Caco-2 (cell line): ENCODE results near the gene TDRD6. TPM values are rescaled to one million over a fixed set of nuclear protein-coding genes. Genes with fewer than 3 reads are reported as not detected.

Experiments used
- BruUV-seq: library from RNA; stranded (reverse); fragments of 400-500 nt; replicated peaks from 2 replicates; lab custom pipeline; 2021; lab: Mats Ljungman, UMichigan
- CTCF ChIA-PET: fragments of 300-600 bp; sonication (Branson Sonifier 250); formaldehyde crosslinking; loops from one replicate; lab custom pipeline; 2022; ENCODE audit warnings: antibody characterized with exemption; lab: Charles Lee
- POLR2A ChIA-PET: fragments of 300-600 bp; sonication (Branson Sonifier 250); formaldehyde crosslinking; loops from one replicate; lab custom pipeline; 2022; ENCODE audit warnings: antibody characterized with exemption; lab: Charles Lee
- DNase-seq, 2 experiments: peaks; one replicate each; pipeline versions ENCODE4 v3.0.0 to v3.0.0-alpha.2; 2020 to 2022
- H3K27me3 ChIP-seq: replicated peaks from 2 replicates; pipeline ENCODE4 v1.6.0; 2011; ENCODE audit warnings: low read length; ENCODE audit not compliant: control insufficient read depth, insufficient read depth
- H3K36me3 ChIP-seq: 2 replicates; pipeline ENCODE4 v1.5.1; 2011; ENCODE audit warnings: low read length; ENCODE audit not compliant: control insufficient read depth, insufficient read depth
- H3K4me1 ChIP-seq: fragments of 250-450 bp; sonication (Bioruptor Pico); 2 replicates; pipeline ENCODE4 v1.5.1; 2020; ENCODE audit warnings: mild to moderate bottlenecking
- H3K4me3 ChIP-seq: 2 replicates; pipeline ENCODE4 v1.5.1; 2011; ENCODE audit warnings: low read depth, mild to moderate bottlenecking, control low read depth, low read length
- H3K9me3 ChIP-seq: fragments of 250-450 bp; sonication (Bioruptor Pico); 2 replicates; pipeline ENCODE4 v1.5.1; 2020; ENCODE audit warnings: mild to moderate bottlenecking, moderate library complexity
- H3K27ac Mint-ChIP-seq: one replicate; pipeline ENCODE4 v1.8.0; 2022; ENCODE audit warnings: mixed read lengths; ENCODE audit not compliant: unreplicated experiment
- H3K27me3 Mint-ChIP-seq: one replicate; pipeline ENCODE4 v1.8.0; 2022; ENCODE audit warnings: mixed read lengths; ENCODE audit not compliant: insufficient read depth, unreplicated experiment
- H3K36me3 Mint-ChIP-seq: one replicate; pipeline ENCODE4 v1.8.0; 2022; ENCODE audit warnings: mild to moderate bottlenecking, mixed read lengths; ENCODE audit not compliant: insufficient read depth, unreplicated experiment
- H3K4me1 Mint-ChIP-seq: one replicate; pipeline ENCODE4 v1.8.0; 2022; ENCODE audit warnings: low read depth, mixed read lengths; ENCODE audit not compliant: unreplicated experiment
- H3K4me3 Mint-ChIP-seq: one replicate; pipeline ENCODE4 v1.8.0; 2022; ENCODE audit warnings: mild to moderate bottlenecking, moderate library complexity, mixed read lengths; ENCODE audit not compliant: unreplicated experiment
- H3K9me3 Mint-ChIP-seq: one replicate; pipeline ENCODE4 v1.8.0; 2022; ENCODE audit warnings: mixed read lengths; ENCODE audit not compliant: unreplicated experiment
- intact Hi-C: fragments of 100-400 bp; cut with micrococcal nuclease; formaldehyde crosslinking; loops from one replicate; pipeline ENCODE4 v1.10.0; 2022; ENCODE audit not compliant: unreplicated experiment
- total RNA-seq: library from RNA; stranded (reverse); gene quantifications from 2 replicates; pipeline ENCODE4 v1.2.3, GENCODE V29; 2022
- TF ChIP-seq, protein P1 (sequence below), 2 experiments: fragments of 200-600 bp in 1 of 2; IDR thresholded peaks; 1 replicate in 1 of 2; 2 replicates in 1 of 2; pipeline versions ENCODE4 v1.5.1 to v1.8.0; 2011 to 2022; ENCODE audit warnings: antibody characterized with exemption in 1 of 2, control low read depth in 1 of 2, inconsistent platforms in 1 of 2, low read depth in 1 of 2, low read length in 1 of 2, mild to moderate bottlenecking in 1 of 2, moderate library complexity in 1 of 2; ENCODE audit not compliant: insufficient read depth in 1 of 2, severe bottlenecking in 1 of 2, unreplicated experiment in 1 of 2

TDRD6 gene
- total RNA-seq, 1 experiment from 2014 or later: not detected

DNA sequence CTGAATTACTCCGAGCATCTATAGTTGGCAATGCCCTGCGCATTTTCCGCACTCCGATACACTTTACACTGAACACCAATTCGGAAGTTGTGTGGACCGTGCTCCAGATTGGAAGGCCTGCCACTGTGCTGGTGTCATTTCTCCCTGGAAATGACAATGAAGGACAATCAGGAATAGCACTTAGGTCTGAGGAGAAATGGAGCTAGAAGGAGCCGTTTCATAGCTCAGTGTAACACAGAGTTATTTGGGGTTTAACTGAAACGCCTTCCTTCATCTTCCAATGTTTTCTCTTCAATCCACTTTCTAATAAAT is 48.0 kb downstream of the TDRD6 start:
- Mint-ChIP-seq H3K4me1 (peaks cover 7% of the 10 kb centered on the region), H3K36me3 (no peaks in the 10 kb centered on the region), H3K27ac (no peak overlapping the region), H3K27me3 (peaks cover 14% of the 10 kb centered on the region), H3K4me3 (peak overlapping the region; percentile 66), H3K9me3 (no peaks in the 10 kb centered on the region)
- Histone ChIP-seq H3K36me3 (no peaks in the 10 kb centered on the region), H3K4me1 (0 out of 2 replicates have a peak, but pooled peaks cover 4% of the 10 kb centered on the region), H3K4me3 (peak overlapping the region; percentile 38), H3K27me3 (peaks cover 1% of the 10 kb centered on the region; the same call in 1 of the 2 replicates), H3K9me3 (no peaks in the 10 kb centered on the region)
- no TSS peak for BruUV-seq
- TF ChIP-seq, protein P1, sequence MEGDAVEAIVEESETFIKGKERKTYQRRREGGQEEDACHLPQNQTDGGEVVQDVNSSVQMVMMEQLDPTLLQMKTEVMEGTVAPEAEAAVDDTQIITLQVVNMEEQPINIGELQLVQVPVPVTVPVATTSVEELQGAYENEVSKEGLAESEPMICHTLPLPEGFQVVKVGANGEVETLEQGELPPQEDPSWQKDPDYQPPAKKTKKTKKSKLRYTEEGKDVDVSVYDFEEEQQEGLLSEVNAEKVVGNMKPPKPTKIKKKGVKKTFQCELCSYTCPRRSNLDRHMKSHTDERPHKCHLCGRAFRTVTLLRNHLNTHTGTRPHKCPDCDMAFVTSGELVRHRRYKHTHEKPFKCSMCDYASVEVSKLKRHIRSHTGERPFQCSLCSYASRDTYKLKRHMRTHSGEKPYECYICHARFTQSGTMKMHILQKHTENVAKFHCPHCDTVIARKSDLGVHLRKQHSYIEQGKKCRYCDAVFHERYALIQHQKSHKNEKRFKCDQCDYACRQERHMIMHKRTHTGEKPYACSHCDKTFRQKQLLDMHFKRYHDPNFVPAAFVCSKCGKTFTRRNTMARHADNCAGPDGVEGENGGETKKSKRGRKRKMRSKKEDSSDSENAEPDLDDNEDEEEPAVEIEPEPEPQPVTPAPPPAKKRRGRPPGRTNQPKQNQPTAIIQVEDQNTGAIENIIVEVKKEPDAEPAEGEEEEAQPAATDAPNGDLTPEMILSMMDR (IDR thresholded peaks at IDR 0.05; ENCODE audit: insufficient read depth in 1 of 2, low read depth in 1 of 2, low read length in 1 of 2, severe bottlenecking in 1 of 2, unreplicated experiment in 1 of 2): no peak
- intact Hi-C loops: no loop called here
- ChIA-PET CTCF (no interaction called here), POLR2A (no interaction called here)
- DNase-seq: no peak

DNA sequence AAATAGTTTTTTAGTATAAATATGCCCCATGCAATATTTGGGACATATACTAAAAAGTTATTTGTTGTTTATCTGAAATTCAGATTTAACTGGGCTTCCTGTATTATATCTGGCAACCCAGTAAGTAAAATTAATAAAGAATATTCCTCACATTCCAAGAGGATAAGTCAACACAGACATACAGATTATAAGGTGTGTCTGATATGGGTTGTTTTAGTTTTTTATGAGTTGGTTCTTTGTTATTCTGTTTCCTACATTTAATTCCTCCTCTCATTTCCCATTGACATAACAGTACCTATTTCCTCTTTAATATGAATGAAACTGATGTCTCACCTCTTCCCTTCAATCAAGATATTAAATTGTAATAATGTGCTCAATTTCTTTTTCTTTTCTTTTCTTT is 49.2 kb downstream of the TDRD6 start:
- H3K27me3 ChIP-seq: peaks cover 1% of the 10 kb centered on the region; the same call in 1 of the 2 replicates
- TF ChIP-seq, protein P1 (IDR thresholded peaks at IDR 0.05; ENCODE audit: insufficient read depth in 1 of 2, low read depth in 1 of 2, low read length in 1 of 2, severe bottlenecking in 1 of 2, unreplicated experiment in 1 of 2): no peak
- Mint-ChIP-seq H3K9me3 (no peaks in the 10 kb centered on the region), H3K4me3 (no peak overlapping the region), H3K27me3 (peaks cover 14% of the 10 kb centered on the region), H3K27ac (no peak overlapping the region), H3K4me1 (peaks cover 13% of the 10 kb centered on the region), H3K36me3 (no peaks in the 10 kb centered on the region)
- intact Hi-C loops: no loop called here
- H3K36me3 ChIP-seq: no peaks in the 10 kb centered on the region
- ChIA-PET POLR2A (no interaction called here), CTCF (no interaction called here)
- no peak overlapping the region for H3K4me3 ChIP-seq
- no peaks in the 10 kb centered on the region for H3K9me3 ChIP-seq
- no peak for DNase-seq
- H3K4me1 ChIP-seq: 0 out of 2 replicates have a peak, but pooled peaks cover 4% of the 10 kb centered on the region
- no TSS peak for BruUV-seq

DNA sequence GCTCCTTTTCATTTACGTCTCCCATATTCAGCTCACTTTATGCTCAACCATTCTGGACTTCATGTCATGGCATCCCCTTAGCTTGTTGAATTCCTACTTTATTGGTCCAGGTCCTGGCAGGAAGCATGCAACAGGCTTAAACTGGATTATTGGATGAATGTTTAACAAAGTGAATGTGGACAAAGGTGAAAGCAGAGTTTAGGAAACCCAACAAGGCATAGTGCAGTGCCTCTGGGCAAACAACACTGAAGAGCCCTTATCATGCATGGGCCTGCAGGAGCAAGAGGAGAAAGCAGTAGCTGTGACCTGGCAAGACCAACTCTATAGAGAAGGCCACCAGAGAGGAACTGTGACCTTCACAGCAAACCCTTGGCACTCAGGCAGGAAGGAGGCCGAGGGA is 53.8 kb downstream of the TDRD6 start:
- H3K27ac Mint-ChIP-seq: no peak overlapping the region
- H3K4me3 Mint-ChIP-seq: no peak overlapping the region
- intact Hi-C loops: no loop called here
- no TSS peak for BruUV-seq
- no peaks in the 10 kb centered on the region for H3K36me3 Mint-ChIP-seq
- POLR2A ChIA-PET: no interaction called here
- H3K27me3 ChIP-seq: no peaks in the 10 kb centered on the region; the same call in 1 of the 2 replicates
- peak in 1 of 2 experiments; percentile 31 for DNase-seq
- CTCF ChIA-PET: interaction anchor here (0.7 kb wide), 1 partner anchor 39 kb away, joined by 3 read pairs; no protein-coding TSS in a partner anchor
- TF ChIP-seq, protein P1 (IDR thresholded peaks at IDR 0.05; ENCODE audit: insufficient read depth in 1 of 2, low read depth in 1 of 2, low read length in 1 of 2, severe bottlenecking in 1 of 2, unreplicated experiment in 1 of 2): no peak
- H3K9me3 ChIP-seq: no peaks in the 10 kb centered on the region
- H3K4me3 ChIP-seq: no peak overlapping the region
- peaks cover 6% of the 10 kb centered on the region for H3K4me1 Mint-ChIP-seq
- H3K9me3 Mint-ChIP-seq: peaks cover 10% of the 10 kb centered on the region
- no peaks in the 10 kb centered on the region for H3K4me1 ChIP-seq
- H3K27me3 Mint-ChIP-seq: peaks cover 16% of the 10 kb centered on the region
- H3K36me3 ChIP-seq: no peaks in the 10 kb centered on the region
